HG03159 (cell line): ENCODE measurements around the gene NUDT6.
"Not testable (repeated sequence)": the region's sequence is repeated elsewhere in the genome, so short reads cannot be mapped to it uniquely, and the experiment has no call there.

ENCODE experiments used
- ATAC-seq: cut with Tn5 transposase; IDR thresholded peaks from one replicate; pipeline ENCODE4 v1.9.1; 2021; ENCODE audit warnings: mild to moderate bottlenecking, moderate library complexity; ENCODE audit not compliant: unreplicated experiment

Gene NUDT6

DNA sequence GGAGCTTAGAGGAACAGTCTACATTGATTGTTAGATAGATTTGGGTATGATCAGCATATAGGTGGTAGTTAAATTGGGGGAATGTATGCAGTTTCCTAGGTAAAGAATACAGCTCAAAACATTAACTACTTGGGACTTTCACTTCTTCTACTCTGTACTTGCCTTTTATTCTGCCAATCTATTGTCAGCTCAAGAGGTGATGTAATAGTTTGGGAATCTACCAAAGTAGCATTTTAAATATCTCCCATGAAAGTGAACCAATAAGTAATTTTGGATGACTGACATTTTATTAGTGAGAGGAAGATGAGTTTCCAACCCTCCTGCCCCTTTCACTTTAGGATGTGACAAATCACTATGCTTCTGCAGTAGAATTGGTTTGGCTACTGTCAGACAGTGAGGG lies 43.4 kb downstream of the NUDT6 start:
- ATAC-seq = no peak

DNA sequence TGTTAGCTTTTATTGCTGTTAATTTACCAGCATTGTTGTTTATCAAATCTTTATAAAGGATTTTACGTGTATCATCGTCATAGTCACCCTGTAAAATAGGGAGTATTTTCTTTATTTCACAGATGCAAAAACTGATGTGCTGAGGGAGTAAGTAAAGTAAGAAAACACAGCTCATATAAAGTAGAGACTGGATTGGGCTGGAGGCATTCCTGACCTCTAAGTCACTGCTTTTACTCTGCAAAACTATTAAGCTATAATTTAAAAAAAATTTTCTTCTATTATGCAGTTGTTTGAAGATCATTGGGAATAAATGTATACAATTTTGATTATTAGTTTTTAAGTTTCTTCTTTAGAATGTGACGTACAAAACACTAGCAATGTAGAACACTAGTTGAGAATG lies 45.9 kb downstream of the NUDT6 start:
- no peak for ATAC-seq

DNA sequence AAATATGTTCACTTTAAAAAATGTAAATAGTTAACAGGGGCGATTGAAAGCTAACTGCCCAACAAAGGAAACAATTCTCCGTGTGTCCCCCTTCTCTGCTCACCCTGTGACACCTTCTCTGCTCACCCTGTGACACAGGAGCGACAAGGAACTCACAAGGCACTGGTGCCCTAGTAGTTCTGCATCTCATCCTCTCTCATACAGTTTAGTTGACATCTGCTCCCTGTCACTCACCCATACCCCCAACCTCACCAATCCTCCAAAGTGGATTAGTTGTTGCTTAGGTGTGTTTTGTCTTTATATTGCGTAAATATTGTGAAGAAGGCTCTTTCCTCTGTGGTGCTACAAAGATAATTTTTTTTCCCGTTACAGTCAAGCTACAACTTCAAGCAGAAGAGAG lies 46.4 kb downstream of the NUDT6 start:
- no peak for ATAC-seq

DNA sequence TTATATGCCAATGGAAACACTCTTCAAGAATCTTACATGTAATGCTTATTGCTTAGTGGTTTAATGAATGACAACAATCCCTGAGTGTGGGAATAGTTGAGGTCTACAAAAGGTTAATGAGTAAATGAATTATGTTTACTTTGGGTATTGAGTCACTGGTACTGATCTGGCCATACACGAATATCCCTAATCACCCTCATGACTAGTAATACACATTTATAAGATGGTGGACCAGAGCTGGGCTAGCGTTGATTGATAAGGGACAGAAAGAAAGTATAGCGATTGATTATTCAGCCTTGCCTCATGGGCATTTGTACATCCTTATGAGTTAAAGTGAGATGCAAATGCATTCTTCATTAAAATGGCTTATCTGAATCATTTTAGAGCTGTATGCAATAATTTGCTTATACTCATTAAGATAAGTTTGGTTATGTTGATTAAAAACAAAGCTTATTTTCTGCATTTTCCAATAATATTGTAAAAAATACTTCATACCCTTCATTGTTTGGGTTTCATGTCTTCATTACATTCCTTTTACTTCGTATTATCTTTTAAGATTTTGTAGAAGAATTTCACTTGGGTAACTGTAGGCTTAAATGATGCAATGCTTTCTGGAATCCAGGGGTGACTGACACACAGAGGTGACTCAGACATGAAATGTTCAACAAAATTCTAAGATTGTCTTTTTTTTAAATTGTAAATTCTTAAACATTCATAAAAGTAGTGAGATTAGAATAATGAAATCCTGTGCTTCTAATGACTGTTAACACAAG lies 48.4 kb downstream of the NUDT6 start:
- ATAC-seq = no peak

DNA sequence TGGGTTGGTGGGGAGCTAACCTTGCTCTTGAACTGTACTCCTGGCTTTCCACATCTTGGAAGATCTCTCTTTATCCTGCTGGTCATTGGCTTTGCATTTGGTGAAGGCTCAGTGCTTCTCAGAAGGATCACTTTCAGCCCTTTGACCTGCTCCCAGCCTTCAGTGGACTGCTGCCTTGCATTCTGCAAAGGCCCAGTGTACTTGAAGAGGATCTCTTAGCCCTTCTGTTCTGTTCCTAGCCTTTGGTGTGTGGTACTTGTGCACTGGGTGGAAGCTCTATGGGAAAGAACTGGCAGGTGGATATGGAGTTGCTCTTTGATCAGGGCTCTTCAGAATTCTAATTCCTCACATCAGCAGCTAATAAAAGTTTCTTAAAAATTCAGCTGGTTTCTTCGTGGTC lies 49.3 kb downstream of the NUDT6 start:
- ATAC-seq = no peak

DNA sequence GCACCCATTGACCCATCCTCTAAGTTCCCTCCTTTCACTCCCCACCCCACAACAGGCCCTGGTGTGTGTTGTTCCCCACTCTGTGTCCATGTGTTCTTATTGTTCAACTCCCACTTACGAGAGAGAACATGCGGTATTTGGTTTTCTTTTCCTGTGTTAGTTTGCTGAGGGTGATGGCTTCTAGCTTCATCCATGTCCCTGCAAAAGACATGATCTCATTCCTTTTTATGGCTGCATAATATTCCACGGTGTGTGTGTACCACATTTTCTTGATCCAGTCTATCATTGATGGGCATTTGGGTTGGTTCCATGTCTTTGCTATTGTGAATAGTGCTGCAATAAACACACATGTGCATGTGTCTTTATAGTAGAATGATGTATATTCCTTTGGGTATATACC lies 54.2 kb downstream of the NUDT6 start:
- ATAC-seq = not testable (repeated sequence)

DNA sequence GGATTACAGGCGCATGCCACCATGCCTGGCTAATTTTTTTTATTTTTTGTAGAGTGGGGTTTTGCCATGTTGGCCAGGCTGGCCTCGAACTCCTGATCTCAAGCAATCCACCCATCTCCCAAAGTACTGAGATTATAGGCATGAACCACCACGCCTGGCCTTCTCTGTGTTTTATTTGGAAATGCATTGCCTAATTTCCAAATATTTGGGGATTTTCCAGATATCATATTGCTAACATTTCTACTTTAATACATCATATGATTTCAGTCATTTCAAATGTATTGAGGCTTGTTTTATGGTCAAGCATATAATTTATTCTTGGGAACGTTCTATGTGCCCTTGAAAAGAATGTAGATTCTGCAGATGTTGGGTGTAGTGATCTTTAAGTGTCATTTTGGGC lies 57.0 kb downstream of the NUDT6 start:
- no peak for ATAC-seq

DNA sequence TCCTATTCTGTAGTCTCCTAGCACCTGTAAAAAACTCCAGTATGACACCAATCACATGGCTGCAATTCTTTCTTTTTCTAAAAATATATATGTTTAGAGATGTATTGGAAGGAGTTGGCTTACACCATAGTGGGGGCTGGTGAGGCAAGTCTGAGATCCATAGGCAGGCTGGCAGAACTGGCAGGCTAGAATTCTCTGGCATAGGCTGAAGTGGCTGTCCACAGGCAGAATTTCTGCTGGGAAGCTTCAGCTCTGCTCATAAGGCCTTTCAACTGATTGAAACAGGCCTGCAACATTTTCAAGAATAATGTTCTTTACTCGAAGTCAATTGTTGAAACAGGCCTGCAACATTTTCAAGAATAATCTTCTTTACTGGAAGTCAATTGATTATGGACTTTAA lies 58.8 kb downstream of the NUDT6 start:
- no peak for ATAC-seq

DNA sequence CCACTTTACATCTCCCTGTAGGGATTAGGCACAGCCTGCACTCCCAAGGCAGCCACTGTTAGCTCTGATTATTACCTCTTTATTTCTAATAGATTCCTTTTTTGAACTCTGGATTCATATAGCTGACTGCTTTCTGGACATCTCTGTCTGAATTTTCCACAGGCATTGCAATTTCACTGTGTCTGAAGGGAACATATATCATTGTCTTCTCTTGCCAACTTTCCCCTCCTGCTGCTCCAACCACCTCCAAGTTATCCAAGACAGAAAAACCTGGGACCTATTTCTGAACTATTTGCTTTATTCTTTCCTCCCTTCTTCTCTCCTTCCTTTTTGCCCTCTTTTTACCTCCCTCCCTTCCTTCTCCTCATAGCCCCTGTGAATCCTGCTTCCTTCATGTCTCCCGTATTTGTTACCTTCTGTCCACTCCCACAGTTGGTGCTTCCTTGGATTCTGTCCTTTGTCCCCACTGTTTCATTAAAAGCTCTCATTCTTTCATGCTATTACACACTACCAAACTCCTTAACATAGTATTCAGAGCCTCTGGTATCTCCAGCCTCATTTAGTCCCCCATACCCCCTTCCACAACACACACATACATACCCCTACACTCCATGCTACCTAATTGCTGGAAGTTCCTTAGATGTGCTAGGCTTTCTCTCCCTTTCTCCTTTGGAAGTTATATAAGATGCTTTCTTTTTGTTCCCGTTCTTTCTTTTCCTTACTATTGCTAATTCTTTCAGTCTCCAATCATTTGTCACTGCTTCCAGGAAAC lies 61.0 kb downstream of the NUDT6 start:
- ATAC-seq = no peak

DNA sequence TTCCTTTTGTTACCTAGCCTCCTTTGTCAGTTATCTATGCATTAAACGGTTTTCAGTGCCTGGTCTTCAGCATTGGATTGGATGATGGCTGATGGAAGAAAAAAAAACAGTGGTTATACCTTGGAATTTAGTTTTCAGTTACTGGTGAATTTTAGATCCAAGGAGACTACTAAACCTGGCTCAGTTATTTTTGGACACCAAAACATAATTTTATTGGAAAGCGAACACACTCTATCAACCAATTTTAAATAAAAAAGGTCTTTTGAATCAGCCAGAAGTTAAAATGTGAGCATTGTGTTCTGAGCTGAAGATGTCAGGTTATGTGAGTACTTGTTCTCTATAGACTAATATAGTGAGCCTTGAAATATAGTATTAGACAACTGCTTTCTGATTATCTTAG lies 63.7 kb downstream of the NUDT6 start:
- no peak for ATAC-seq

DNA sequence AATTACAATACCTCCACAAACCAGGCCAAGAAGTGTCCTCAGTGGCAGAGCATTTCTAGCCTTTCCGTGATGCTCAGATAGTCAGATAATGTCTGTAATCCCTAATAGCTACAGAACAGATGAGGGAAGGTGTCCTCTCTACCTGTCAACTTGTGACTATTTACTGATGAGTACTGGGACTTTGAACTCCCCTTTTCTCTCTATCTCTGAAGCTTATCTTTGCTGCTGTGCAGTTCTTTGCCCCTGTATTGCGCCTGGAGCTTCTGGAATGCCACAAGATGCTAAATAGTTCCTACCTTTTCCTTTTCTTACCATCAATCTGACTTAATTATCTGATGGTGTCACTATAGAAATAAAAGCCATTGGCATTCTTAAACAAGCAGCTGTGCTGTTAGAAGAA lies 65.2 kb downstream of the NUDT6 start:
- no peak for ATAC-seq

DNA sequence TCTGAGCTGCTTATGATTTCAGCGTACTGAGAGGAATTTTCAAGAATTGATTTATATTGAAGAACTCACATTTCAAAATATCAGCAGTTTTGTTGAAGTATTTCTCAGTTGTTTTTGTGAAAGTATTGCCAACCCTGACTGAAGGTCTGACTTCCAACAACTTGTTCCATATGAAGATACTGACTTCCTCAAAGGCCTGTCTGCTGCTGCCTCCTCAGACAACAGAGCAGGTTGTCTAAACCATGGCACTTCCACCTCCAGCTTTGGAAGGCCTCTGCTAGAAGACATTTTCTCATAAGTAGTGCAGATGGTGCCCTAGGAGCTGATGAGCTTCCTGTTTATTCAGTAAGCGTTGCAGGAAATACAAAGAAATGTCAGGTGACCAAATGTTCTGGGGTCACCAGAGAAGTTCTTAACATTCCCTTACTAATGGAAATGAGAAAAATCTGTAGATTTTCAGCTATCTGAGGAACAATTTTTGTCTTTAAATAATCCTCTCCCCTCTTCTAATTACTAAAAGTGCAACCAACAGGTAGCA lies 67.0 kb downstream of the NUDT6 start:
- no peak for ATAC-seq

DNA sequence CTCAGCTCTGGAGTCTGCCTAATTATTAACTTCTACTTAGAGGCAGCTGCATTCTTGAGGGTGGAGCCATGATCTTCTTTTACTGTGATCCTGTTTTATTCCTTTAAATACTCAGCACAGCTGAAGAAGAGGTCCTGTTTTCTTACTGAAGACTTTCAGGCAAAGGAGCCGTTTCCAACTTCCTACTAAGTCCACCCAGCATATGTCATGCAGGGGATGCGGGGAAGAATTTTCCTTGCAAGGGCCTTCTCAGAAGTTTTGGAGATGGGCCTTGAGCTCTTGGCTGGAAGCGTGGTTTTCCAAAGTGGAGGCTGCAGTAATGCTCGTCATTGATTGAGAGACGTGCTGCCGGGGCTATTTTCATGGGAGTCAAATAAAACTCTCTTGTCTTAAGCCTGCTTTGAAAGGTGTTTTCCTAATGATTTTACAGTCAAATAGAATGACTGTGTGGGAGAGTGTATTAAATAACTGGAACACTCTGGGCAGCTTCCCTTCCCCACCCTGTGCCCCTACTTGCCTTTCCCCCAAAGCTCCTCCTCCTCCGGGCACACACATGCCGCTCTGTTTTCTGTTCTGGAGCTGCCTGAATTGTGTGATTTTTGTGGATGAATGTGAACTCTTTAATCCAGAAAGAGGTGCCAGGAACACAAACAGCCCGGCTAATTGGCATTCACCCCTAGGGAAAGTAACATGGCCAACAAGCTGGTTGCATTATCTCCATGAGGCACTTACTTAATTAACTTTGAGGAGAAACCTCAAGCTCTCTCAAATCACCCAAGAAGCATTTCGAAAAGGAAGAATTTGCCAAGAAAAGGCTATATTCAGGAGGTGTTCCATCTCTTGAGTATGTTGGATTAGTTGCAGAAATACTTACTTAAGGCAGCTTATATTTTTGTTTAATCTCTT lies 67.7 kb downstream of the NUDT6 start:
- no peak for ATAC-seq

DNA sequence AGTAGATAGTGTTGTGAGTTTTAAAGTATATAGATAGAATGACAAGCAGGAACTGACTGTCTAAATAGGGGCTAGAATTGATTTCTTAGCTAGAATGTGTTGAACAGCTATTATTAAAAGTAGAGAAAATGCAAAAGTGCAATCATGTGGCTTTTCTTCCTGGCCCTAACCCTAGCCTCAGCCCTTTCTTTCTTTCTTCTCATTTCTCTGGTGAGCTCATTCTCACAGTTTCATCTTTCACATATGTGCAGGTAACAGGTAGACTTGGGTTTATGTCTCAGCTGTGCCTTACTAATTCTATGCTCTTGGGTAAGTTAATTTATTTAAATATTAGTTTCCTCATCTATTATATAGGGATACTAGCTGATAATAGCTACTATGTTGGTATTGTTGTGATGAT lies 70.8 kb downstream of the NUDT6 start:
- no peak for ATAC-seq

DNA sequence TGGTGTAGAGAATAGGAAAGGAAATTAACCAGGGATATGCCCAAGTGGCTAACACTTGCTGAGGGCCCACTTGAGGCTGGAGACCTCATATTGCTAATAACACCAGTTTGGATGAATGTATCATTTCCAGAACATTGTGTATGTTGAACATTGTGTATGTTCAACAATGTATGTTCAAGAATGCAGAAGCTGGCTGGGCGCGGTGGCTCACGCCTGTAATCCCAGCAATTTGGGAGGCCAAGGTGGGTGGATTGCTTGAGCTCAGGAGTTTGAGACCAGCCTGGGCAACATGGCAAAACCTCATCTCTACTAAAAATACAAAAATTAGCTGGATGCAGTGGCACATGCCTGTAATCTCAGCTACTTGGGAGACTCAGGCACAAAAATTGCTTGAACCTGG lies 72.6 kb downstream of the NUDT6 start:
- not testable (repeated sequence) for ATAC-seq

DNA sequence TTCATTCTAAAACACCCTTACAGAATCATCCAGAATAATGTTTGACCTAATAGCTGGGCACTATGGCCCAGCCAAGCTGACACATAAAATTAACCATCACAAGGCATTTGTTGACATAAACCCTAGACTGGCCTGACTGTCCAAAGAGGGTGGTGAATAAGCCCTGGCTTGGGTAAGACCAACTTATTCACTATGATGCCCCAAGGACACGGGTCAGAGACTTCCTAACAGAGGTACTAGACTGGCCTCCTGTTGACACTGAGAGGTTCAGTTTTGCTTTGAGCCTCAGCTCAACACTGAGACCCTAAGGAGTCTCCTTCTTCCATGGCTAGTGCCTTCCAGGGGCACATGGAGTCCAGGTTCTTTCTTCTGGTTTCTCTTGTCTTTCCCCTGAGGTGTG lies 74.5 kb downstream of the NUDT6 start:
- ATAC-seq = no peak

DNA sequence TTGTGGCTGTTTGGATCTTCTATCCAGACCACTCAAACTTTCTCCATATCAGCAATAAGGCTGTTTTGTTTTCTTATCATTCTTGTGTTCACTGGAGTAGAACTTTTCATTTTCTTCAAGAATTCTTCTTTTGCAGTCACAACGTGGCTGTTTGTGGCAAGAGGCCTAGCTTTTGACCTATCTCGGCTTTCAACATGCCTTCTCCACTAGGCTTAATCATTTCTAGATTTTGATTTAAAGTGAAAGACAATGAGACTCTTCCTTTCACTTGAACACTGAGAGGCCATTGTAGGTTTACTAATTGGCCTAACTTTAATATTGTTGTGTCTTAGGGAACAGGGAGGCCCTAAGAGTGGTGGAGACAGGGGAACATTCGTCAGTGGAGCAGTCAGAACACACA lies 76.6 kb downstream of the NUDT6 start:
- no peak for ATAC-seq

DNA sequence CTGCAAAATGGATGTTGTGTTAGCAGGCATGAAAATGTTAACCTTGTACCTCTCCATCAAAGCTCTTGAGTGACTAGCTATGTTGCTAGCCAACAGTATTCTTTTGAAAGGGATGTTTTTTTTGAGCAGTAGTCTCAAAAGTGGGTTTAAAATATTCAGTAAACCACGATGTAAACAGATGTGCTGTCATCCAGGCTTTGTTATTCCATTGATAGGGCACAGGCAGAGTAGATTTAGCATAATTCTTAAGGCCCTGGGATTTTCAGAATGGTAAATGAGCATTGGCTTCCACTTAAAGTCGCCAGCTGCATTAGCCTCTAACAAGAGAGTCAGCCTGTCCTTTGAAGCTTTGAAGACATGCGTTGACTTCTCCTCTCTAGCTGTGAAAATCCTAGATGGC lies 77.3 kb downstream of the NUDT6 start:
- ATAC-seq = no peak

DNA sequence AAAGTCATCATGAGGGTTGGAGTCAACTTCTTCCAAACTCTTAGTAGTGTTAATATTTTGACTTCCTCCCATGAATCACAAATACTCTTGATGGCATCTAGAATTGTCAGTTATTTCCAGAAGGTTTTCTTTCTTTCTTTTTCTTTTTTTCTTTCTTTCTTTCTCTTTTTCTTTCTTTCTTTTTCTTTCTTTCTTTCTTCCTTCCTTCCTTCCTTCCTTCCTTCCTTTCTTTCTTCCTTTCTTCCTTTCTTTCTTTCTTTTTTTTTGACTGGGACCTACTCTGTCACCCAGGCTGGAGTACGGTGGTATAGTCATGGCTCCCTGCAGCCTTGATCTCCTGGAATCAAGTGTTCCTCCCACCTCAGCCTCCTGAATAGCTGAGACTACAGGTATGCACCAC lies 78.0 kb downstream of the NUDT6 start:
- ATAC-seq = not testable (repeated sequence)

DNA sequence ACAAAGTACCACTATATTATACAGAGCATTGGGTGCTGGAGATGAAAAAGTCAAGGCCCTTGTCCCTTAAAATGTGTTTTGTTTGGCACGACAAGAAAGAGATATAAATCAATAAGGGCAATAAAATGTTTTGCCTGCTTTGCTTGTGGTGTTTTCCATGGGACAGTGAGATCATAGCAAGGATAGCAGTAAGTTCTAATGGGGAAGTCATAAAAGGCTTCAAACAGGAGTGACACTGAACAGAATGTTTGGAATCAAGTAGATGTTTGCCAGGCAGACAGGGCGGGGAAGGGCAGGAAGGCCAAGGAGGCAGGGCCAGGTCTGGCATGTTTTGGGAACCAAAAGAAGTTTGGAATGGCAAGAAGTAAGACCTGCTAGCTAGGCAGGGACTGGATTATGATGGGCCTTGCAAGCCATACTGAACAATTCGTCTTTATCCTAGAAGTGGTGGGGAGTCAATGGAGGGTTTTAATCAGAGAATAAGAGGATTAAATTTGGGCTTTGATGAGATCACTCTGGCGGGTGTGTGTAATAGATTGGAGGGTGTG lies 79.3 kb downstream of the NUDT6 start:
- ATAC-seq = no peak
